GM21786 (cell line): ENCODE results near the gene APOL5.
"Not testable (repeated sequence)": the region's sequence is repeated elsewhere in the genome, so short reads cannot be mapped to it uniquely, and the experiment has no call there.

Experiments
- ATAC-seq: cut with Tn5 transposase; IDR thresholded peaks from one replicate; pipeline ENCODE4 v1.9.1; 2021; ENCODE audit not compliant: unreplicated experiment

APOL5 gene

DNA sequence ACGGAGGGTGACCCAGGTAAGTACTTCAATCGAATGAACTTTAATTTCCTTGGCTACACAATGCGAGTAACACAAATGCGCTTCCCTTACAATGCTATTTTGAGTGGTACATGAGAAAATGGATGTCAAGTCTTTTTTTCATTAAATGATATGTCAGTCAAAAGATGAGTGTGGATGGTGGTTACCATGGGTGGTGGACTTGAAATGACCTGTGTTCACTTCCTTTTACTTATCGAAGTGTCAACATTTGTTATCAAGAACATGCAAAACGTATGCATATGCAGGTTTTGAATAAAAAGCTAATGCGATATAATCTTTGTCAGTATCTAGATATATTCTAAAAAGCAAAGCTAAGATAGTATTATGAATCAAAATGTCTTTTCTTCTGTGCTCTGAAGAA is 8.8 kb upstream of the APOL5 start:
- ATAC-seq, result no peak

DNA sequence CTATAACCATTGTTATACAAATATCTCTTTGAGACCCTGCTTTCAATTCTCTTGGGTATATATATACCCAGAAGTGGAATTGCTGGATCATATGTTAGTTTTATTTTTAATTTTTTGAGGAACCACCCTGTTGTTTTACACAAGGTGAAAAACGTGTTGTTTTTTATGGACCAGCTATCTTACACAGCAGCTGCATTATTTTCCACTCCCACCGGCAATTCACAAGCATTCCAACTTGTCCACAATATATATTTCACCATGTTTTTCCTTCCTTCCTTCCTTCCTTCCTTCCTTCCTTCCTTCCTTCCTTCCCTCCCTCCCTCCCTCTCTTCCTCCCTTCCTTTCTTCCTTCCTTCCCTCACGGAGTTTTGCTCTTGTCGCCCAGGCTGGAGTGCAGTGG is 6.3 kb upstream of the APOL5 start:
- no peak for ATAC-seq

DNA sequence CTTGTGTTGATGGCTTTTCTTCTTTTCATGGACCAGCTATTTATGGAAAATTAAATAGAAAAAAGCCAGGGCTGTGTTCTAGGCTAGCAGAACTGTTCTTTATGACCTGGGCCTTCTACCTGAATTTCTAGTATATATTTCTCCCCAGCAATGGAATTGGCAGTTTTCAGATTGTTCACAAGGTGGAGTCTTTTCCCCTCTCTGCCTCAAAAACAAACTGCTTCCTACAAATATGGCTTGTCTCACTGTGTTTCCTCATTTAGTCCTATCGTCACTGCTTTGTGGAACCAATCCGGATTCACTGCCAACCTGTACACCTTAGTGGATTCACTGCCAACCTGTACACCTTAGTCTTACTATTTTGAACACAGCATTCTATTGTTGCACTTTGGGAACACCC is 5.0 kb upstream of the APOL5 start:
- no peak for ATAC-seq

DNA sequence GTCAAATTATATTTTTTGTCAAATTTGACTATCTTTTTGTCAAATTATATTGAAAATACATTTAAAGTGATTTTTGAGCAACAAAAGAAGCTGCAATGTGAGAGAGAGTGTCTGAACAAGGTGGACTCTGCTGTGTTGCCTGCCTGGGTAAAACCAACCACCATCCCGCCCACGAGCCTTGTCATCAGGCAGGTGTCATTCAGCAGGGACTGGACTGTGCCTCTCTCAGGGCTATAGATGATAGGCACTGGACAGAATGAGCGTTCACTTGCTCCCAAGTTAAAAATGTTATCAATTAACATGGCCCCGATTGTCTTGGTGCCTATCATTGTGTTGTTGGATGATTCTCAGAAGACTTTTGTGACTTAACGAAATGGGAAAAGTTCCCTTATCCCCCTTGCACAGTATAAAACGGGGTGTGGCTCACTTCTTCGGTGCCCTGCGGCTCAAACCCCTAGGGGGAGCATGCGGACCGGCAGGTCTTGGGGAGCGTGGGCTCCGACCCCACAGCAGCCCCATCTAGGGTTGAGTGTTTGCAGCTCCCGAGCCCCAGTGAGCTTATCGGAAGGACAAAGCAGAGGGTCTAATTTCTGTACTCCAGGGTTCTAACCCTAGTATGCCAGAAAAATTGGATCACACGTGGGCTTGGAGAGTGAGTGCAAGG is 1.7 kb downstream of the APOL5 start:
- ATAC-seq, result no peak

DNA sequence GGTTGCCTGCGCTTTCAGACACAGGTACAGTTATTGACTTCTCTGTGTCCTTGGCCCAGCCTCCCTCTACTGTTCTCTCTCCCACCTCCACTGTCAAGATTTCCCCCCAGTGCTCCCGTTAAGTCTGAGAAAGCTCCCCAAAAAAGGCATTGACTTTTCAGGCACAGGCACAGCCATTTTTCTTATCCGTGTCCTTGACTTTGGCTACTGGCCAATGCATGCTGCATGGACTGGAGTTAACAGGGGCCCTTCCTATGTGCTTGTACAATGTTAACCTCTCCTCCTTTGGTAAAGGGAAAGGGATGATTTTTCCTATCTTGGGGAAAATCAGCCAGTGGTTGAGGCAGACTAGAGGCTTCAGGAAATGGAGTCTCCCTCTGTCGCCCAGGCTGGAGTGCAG is 4.3 kb downstream of the APOL5 start:
- no peak for ATAC-seq

DNA sequence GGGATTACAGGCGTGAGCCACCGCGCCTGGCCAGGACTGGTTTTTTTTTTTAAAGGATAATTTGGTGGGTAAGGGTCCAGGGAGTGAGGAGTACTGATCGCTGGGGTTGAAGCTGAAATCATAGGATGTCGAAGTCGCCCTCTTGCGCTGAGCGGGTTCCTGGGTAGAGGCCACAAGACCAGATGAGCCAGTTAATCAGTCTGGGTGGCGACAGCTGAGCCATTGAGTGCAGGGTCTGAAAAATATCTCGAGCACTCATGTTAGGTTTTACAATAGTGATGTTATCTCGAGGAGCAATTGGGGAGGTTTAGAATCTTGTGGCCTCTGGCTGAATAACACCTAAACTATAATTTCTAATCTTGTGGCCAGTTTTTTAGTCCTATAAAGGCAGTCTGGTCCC is 7.8 kb downstream of the APOL5 start:
- ATAC-seq, result no peak

DNA sequence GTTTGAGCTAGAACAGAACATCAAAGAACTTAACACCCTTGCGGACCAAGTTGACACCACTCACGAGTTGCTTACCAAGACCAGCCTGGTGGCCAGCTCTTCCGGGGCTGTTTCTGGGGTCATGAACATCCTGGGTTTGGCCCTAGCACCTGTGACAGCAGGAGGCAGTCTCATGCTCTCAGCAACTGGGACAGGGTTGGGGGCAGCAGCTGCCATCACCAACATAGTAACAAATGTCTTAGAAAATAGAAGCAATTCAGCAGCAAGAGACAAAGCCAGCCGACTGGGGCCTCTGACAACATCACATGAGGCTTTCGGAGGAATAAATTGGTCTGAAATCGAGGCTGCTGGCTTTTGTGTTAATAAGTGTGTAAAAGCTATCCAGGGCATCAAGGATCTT is 8.7 kb downstream of the APOL5 start:
- no peak for ATAC-seq

DNA sequence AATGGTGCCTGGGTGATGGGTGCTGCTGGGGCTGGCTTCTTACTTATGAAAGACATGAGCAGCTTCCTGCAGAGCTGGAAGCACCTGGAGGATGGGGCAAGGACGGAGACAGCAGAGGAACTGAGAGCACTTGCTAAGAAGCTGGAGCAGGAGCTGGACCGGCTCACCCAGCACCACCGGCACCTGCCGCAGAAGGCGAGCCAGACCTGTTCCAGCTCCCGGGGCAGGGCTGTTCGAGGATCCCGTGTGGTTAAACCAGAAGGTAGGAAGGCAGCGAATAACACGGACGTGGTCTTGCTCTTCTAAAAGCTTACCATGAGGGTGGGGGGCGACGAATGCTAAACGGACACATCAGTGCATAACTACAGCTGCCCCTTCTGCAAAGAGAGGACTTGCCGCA is 9.3 kb downstream of the APOL5 start:
- ATAC-seq, result no peak

DNA sequence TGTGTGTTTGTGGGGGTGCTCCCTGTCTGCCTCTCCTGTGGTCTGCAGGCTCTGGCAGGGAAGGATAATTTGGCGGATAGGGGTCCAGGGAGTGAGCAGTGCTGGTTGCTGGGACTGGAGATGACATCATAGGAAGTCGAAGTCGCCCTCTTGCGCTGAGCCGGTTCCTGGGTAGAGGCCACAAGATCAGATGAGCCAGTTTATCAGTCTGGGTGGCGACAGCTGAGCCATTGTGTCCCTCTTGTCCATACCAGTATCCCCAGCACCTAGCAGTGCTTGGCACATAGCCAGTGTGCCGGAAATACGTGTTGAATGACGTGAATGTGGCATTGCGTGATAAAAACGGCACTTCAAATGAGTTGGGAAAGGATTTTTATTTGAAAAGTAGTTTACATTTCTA is 9.8 kb downstream of the APOL5 start:
- no peak for ATAC-seq

DNA sequence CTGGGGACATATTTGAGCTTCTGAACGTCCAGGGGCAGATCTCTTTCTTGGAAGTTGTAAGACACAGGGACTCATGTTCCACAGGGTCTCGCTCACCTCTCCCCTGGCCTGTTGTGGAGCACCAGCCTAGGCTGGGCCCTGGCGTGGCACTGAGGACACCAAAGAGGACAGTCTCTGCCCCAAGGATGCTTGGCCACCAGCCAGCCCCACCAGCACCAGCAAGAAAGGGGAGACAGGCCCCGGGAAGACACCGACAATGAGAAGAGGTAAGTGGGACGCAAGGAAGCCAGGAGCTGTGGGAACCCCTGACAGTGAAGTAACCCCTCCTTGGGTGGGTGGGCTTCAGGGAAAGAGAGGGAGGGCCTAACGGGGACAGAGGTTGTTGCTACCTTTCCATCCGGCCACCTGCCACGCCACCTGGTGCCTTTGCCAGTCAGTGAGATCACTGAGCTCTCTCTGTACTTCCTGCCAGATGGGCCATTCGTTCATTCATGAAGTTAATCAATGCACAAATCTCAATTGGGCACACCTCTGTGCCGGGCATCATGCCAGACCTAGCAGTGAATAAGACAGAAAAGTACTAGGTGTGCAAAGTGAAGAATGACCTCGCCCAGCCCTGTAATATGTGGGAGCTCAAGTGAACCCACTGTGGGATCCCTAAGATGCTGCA is 11.1 kb downstream of the APOL5 start:
- ATAC-seq, result no peak

DNA sequence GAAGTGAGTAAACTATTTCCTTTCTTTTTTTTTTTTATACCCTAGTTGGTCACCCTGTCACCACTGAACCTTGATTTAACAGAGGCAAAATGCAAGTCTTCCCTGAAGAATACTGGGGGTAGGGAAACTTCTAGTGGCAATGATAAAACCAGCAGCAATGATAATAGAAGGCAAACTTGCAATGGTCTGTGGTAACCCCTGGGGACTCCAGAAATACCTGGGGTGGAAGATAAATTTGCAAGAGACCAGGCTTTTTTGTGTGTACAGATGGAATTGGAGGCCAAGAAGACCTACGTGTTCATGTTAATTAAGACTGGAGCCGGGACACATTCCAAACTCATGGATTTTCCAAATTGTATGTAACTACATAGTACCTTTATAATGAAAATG is 11.6 kb downstream of the APOL5 start:
- no peak for ATAC-seq

DNA sequence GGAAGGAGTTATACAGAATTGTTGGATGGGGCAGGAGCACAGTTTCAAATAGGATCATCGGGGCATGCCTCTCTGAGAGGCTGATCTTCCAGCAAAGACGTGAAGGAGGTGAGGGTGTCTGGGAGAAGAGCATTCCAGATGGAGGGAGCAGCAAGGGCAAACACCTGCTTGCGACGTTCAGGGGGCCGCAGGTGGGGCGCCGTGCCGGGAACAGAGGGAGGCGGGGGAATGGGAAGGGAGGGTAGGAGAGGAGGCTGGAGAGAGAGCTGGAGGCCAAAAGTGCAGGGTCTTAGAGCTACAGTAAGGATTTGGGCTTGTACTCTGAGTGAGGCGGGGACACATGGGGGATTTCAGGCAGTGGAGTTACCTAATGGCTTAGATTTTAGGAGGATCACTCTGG is 13.6 kb downstream of the APOL5 start:
- ATAC-seq, result no peak

DNA sequence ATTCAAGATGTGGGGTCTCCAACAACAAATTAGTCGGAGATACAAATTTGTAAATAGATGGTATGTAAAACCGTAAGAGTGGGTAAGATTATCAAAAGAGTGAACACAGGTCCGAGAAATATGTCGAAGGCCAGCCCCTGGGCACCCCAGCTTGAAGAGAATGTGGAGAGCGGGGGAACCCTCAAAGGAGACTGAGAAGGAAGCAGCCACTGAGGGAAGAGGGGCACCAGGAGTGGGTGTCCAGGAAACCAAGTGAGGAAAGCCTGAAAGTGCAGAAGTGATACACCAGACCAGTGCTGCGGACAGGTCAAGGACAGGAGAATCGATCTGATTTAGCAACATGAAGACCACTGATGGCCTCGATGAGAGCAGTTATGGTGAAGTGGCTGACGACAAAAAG is 14.4 kb downstream of the APOL5 start:
- ATAC-seq, result no peak

DNA sequence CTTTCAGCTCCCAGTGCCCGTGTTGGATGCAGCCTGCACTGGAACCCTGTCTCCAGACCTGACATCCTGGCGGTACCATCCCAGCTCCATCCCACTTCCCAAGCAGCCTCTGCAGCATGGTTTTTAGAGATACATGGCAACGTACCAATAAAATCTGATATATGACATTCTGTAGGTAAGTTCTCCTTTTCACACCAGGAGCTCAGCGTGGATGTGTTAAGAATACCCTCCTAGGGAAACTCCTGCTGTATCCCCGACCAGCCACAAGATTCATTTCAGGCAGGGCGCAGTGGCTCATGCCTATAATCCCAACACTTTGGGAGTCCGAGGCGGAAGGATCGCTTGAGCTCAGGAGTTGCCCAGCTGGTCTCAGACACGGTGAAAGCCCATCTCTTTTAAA is 15.4 kb downstream of the APOL5 start:
- ATAC-seq, result no peak

DNA sequence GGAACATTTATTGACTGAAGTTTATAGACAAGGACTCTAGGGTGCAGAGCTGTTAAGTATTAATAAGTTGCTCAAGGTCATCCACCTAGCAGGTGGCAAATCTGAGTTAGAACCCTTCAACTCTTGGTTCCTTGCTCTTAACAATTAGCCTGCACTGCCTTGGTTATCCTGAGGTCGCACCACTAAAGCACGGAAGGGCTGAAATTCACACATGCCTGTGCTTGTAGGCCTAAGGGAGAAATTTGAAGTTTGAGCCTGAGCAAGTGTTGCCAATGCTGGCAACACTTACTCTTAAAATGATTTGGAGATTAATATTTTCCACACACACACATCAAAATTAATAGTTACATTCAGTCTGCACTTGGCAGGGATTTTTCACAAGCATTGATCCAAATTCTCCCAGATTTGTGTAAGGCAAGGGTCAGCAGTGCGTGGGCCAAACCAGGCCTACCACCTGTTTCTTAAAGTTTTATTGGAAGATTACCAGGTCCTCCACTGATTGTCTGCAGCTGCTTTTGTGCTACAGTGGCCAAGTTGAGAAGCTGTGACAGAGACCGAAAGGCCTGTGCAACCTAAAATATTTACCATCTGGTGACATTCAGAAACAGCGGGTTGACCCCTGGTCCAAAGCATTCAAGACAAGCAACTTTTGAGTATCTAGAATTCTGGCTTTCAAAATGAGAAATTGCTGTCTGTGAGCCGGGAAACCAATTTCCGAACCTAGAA is 16.3 kb downstream of the APOL5 start:
- ATAC-seq, result no peak

DNA sequence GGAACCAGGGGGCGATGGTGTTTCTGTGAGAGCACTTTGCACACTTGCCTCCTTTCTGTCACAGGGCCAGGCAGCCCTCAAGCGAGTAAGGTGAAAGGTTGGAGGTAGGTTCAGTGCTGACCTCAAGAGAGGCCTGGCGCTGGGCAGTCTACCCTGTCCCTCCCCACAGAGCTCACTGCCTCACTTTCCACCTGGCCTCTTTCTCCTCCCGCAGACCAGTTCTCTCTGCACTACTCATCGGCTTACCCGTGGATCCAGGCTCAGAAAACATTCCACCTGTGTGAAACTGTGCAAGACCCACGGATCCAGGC is 16.8 kb downstream of the APOL5 start:
- no peak for ATAC-seq

DNA sequence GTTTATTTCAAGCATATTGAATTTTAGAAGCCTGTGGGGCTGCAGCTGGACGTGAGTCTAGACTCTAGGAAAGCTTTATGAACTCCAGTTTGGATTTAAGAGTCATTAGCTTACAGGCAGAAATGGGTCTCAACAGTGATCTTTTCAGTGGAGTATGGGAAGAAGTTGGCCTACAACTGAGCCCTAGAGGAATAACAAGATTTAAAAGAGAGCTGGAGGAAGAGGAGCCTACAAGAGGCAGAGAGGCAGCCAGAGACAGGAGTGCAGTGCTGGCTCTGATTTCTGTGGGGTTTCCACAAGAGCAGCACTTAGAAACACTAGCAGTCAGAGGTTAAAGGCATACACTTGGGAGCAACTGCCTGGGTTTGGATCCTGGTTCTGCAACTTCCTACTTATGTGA is 17.9 kb downstream of the APOL5 start:
- no peak for ATAC-seq

DNA sequence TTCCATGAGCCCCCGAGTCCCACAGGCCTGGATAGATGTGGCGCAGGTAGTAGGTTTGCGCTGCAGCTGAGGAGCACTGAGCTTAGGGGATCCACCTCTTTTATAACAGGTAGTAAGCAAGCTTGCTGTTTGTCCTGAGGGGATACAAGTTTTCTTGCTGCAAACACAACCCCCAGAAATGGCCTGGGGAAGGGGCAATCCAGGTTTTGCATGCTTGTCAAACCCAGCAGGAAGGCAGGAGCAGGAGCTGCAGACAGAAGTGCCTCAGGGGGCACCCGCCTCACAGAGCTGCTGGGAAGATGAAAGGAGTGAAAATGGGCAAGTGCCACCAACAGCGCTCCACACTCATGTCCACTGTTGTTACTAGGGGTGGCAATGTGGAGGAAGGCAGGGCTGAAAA is 18.5 kb downstream of the APOL5 start:
- no peak for ATAC-seq

DNA sequence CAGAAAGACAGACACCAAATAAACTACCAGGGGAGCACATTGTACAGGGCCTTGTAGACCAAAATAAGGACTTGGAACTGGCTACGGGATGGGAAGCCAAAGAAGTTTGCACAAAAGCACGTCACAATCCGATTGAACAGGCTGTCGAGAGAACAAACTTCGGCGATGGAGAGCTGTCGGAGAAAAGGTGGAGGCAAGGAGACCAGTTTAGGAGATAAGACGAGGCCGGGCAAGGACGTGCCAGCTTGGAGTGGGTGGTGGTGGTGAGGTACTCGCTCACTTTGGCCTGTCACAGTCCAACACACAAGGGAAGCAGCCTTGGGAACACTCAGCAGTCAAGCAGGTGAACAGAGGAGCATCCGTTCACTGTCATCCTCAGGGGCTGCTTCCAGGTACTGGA is 19.0 kb downstream of the APOL5 start:
- ATAC-seq, result no peak

DNA sequence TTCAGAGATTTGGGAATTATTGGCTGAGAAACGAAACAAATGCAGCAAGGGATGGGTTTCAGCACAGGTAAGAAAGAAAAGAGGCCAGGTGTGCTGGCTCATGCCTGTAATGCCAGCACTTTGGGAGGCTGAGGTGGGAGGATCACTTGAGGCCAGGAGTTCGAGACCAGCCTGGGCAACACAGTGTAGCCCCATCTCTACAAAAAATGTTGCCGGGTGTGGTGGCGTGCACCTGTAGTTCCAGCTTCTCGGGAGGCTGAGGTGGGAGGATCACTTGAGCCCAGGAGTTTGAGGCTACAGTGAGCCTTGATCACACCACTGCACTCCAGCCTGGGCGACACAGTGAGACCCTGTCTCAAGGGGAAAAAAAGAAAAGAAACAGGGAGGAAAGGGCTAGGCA is 20.2 kb downstream of the APOL5 start:
- ATAC-seq, result not testable (repeated sequence)

DNA sequence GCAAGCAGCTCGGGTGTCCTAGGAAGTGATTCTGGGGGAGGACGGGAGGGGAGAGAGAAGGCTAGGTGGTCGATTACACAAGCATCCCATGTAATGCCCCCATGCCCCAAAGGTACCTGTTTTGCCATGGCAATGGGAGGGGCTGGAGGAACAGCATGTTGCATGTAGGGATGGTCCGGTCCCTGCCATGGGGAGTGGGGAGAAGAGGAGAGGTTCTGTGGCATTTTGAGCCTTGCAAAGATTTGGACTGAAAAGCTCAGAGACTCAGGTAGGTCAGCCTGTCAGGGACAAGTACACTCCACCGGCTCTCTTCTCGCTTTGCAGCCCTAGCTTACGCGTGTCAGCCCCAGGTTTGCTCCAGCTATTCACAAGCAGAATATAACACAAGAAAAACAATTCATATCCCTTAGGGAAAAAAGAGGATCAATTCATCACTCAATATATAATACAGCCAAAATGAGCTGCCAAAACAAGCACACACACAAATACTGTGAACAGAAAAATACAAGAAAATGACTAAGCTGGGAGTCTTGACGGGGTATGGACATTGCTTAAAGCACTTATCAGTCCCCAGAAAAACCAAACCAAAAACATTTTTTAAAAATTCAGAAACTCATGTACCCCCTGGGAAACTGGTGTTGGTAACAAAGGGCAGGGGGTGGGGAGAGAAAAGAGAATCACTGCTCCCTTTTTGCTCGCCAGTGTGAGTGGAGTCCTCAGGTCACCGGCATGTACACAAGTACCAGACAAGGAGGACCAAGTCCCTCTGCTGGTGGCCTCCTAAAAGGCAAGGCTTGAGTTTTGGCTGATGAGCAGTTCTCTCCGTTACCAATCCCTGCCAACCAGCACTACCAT is 21.6 kb downstream of the APOL5 start:
- ATAC-seq, result no peak

DNA sequence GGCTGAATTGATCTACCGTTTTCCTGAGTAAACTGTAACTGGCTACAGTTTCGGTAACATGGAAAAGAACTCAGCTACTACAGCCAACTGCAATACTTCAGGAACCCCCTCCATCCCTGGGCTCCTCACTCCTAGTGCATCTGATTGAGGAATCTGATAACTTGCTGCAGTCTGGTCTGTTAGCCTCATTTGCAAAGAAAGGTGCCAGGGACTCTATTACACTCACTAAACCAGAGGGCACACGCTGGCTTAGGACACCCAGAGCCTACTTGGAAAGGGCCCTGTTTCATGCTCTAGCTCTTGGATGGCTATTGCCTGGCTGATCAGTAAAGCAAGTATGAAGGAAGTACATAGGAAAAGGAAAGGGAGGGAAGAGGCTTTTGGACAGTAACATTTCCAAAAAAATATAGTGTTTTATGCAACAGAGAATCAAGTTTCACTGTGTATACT is 22.3 kb downstream of the APOL5 start:
- ATAC-seq, result no peak
